ENCODE results near the gene FGF16.
"Not testable (repeated sequence)": the region's sequence is repeated elsewhere in the genome, so short reads cannot be mapped to it uniquely, and the experiment has no call there.

Gene FGF16

DNA sequence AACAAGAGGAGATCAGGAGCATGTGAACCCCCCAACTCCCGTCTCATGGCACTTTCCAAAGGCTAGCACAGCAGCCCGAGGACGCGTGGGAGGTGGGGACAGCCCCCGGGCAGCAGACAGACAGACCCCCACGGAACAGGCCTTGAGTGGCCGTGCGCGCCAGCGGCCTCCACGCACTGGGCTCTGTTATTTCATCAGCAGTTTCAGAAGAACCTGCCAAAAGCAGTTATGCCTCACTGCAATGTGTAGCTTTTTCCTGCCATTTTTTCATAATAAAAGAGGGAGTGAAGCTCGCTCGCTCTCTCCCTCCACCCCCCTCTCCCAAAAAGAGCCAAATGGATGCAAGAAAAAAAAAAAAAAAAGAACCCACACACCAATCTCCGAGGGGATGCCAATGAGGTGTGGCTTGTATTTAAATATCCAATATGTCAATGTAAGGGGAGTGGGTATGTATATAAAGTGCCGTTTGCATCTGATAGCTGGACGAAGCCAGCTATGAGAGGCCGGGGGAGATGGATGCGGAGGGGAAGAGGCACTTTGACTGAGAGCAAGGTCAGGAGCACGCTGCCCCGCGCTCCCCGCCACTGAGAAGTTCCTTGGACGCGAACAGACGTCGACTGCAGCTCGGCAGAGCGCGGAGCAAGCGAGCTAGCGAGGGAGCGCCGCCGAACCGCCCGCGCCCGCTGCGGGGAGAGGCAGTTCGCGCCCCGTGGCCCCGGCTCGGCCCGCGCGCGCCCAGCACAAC, at the start of gene FGF16:
Gene FGF16, plus strand, starts transcription at position 482 of the 745 bp plus-strand sequence. CDS start 286 bp downstream, outside the sequence.
- no peak for DNase-seq (ENCODE audit: low read depth in 3 of 3)

DNA sequence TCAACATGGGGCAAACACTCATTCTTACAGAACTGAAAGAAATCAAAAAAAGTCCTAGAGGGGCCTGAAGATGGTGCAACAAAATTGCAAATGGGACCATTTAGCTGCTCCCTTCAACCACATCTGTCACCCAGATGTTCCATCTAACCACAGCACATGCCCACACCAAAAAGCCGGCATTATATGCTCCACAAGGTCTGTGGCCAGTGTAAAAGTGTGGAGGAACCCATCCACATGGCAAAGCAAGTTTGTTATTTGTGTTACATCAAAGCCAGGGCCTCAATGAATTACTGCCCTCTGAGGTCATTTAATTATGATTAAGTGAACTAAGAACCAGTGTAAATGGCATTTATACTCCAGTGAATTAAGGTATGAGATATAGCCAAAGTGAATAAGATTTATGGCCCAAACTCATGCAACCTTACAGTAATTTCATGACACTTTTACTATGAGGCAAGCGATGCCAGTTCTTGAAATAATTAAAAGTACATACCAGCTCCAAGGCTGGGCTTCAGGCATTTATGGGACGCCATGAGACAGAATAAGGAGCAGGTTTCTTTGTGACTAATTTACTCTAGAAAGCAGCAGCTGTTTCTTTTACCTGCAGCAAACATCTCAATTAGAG, 48.7 kb upstream of the FGF16 start:
- no peak for DNase-seq (ENCODE audit: low read depth in 3 of 3)

- DNase-seq (ENCODE audit: low read depth in 3 of 3), result no peak
These were observed 42.8 kb upstream of the FGF16 start for GRCh38 chrX:77404419-77404818.

DNA sequence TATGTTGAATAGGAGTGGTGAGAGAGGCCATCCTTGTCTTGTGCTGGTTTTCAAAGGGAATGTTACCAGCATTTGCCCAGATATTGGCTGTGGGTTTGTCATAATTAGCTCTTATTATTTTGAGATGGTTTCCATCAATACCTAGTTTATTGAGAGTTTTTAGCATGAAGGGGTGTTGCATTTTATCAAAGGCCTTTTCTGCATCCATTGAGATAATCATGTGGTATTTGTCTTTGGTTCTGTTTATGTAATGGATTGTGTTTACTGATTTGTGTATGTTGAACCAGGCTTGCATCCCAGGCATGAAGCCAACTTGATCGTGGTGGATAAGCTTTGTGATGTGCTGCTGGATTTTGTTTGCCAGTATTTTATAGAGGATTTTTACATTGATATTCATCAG, 39.4 kb upstream of the FGF16 start:
- not testable (repeated sequence) for DNase-seq (ENCODE audit: low read depth in 3 of 3)

DNA sequence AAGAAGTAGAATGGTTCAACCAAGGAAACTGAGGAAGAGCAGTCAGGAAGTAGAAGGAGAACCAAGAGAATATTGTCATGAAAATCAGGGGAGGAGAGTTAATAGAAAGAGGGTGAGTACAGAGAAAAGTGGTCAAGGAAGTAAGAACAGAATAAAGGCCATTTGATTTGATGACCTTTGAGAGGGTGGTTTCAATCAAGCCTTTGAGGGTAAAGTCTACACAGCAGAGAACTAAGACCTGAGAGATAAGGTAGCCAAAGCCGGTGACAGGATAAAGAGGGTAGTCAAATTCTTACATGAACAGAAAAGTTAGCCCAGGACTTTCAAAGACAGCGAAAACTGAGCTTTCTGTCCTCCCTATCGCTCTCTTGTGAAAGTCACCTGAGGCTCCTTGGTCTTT, 34.6 kb upstream of the FGF16 start:
- no peak for DNase-seq (ENCODE audit: low read depth in 3 of 3)

DNA sequence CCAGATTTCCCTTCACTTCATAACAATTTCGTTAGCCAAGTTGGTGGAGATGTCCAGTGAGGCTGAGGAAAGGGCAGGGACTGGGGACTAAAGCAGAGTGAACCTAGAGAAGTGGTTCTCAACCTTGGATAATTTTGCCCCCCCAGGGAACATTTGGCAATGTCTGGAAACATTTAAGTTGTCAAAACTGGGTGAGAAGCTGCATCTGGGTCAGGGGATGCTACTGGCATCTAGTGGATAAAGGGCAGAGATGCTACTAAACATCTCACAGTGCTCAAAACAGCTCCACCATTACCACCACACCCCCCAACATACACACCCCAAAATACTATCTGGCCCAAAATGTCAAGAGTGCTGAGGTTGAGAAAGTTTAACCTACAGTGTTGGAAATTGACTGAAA, 32.0 kb upstream of the FGF16 start:
- no peak for DNase-seq (ENCODE audit: low read depth in 3 of 3)

- no peak for DNase-seq (ENCODE audit: low read depth in 3 of 3)
These were observed 31.3 kb upstream of the FGF16 start for GRCh38 chrX:77415882-77416281.

GRCh38 chrX:77422891-77423648, 24.1 kb upstream of the FGF16 start:
- DNase-seq (ENCODE audit: low read depth in 3 of 3), result no peak

DNA sequence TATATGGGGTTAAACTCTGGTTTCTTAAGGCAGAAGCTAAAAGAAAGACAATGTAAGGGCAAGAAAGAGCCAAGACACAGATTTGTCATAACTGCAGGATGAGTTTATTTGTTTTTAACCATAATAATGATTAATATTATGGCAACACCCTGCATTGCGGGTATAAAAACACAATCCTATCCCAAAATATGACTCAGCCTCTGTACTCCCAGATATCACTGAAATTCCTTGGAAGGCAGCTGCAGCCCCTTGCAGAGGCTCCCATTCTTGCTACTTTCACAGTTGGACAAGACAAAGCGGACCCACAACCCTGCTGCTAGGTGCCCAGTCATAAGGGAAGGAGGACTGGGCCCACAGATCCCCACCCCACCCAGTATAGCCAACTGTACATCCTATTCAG, 20.4 kb upstream of the FGF16 start:
- DNase-seq (ENCODE audit: low read depth in 3 of 3), result no peak

DNA sequence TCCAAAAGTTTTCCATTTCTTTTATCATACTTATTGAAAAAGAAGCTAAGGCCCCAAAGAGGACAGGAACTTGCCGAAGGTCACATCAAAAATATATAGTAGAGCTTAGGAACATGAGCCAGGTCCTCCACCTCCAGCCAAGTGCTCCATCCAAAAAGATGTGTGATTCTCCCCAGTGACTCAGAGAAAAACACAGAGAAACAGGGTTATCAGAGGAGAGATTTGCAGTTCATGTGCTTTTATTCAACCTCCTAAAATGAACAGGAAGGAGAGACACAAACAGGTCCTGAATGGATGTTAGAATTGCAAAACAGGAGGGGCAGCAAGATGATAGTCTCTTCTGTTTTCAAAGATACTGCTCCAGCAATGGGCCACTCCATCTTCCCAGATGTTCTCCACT, 19.6 kb upstream of the FGF16 start:
- DNase-seq (ENCODE audit: low read depth in 3 of 3), result no peak

DNA sequence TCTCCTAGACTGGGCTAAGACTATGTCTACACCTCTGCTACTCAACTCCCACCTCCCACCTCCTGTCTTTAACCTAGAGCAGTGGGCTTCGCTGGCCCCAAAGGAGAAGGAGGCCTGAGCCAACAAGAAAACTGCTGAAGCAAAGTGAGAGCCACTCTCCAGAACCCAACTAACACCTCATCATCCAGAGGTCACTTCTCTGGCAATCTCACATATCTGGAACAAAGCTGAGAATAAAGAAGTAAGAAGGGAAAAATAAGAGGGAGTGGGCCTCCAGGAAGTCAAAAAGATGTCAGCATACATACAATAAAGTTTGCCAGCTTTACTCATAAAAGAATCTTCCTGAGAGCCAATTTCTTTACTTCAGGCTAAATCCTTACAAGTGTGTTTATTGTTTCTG, 18.6 kb upstream of the FGF16 start:
- no peak for DNase-seq (ENCODE audit: low read depth in 3 of 3)

- no peak for DNase-seq (ENCODE audit: low read depth in 3 of 3)
These were observed 16.0 kb upstream of the FGF16 start for GRCh38 chrX:77431227-77431626.

DNA sequence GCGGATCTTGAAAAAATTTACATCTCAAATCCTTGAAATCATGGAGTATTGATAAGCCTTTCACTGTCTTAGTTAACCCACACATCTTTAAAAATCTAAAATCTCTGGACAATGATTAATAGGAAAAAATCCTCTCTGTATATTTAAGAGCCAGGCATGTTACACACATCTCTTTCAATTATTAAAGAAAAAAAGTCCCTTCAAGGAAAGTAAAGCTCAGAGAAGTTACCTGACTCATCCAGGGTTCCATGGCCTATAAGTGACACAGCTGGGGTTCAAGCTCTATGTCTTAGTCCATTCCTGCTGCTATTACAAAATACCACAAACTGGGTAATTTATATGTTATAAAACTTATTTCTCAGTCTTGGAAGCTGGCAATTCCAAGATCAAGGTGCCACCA, 14.2 kb upstream of the FGF16 start:
- DNase-seq (ENCODE audit: low read depth in 3 of 3), result no peak

DNA sequence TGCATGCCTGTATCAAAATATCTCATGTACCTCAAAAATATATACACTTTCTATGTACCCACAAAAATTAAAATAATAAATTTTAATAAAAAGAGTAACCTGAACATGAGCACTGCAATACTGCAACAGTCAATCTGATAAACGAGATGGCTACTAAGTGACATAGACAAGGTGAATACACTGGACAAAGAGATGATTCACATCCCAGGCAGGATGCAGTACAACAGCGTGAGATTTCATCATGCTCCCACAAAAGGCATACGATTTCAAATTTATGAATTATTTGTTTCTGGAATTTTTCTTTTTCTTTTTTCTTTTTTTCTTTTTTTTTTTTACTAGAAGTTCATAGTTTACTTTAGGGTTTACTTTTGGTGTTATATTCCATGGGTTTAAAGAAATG, 12.2 kb upstream of the FGF16 start:
- no peak for DNase-seq (ENCODE audit: low read depth in 3 of 3)

- no peak for DNase-seq (ENCODE audit: low read depth in 3 of 3)
These were observed 10.9 kb upstream of the FGF16 start for GRCh38 chrX:77436271-77436670.

DNA sequence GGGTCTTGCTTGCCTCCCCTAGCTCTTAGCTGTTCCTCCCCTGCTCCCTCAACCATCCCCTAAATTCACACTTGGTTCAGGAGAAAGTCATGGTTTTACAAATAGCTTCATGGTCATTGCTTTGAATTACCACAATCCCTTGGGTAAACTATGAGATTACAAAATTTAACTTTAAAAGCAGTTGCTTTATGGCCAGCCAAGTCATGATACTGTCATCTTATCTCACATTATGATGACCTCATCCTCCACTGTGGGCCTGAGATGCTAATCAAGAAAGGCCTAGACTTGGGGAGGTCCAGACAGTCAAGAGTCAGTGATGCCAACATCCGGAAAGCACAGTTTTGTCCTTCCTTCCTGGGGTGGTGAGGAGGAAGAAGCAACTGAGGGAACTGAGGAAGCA, 10.5 kb upstream of the FGF16 start:
- no peak for DNase-seq (ENCODE audit: low read depth in 3 of 3)

- DNase-seq (ENCODE audit: low read depth in 3 of 3), result no peak
These were observed 6.9 kb upstream of the FGF16 start for GRCh38 chrX:77440330-77440729.

DNA sequence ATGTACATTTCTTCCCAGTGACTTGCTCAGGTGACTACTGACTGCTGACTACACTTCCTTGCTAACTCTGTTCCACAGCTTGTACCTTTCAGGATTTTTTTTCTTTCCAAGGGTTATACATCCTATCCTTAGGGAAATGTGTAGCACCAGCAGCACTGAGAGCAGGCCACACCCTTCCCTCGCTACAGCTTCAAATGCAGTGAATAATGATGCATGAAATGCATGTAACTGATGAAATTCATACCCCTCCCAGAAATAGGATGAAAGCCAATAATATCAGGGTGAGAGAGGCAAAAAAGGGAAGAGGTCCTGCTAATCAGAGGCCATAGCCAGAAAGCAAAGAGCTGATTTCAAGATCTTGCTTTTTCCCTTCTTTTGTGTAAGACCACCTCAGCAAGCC, 6.2 kb upstream of the FGF16 start:
- DNase-seq (ENCODE audit: low read depth in 3 of 3), result no peak

DNA sequence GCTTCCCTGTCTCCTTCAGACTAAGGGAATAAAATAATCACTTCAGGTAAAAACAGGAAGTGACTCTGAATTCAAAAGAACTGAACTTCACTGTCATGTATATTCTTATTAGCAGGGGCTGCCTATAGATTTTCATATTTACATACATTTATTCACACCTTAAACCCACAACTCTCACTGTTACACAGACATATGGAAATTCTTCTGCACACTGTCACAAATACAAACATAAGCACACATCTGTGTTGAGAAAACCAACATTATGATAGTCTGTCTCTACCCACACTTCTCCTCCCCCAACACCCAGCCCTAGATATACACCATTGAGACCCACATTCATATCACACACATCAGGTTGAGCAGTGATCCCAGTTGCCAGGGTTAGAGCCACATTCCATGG, 5.7 kb upstream of the FGF16 start:
- DNase-seq (ENCODE audit: low read depth in 3 of 3), result no peak

- DNase-seq (ENCODE audit: low read depth in 3 of 3), result no peak
These were observed 4.5 kb upstream of the FGF16 start for GRCh38 chrX:77442728-77443127.

- DNase-seq (ENCODE audit: low read depth in 3 of 3), result no peak
These were observed 3.1 kb upstream of the FGF16 start for GRCh38 chrX:77444075-77444474.

DNA sequence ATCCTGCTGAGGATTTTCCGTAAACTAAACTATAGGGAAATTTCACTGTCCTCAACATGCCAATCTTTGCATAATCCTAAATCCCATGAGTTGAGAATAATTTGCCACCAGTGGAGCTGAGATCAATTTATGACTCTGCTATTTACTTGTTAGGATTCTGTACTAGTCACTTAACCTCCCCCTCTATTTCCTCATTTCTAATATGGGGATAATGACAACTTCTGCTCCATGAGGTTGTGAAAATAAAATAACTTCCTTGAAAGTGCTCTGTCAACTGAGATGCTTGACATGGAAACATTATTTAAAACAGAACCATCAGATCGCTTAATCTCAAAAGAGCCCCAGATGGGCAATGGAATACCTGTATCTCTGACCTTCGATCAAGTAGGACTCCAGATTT, 2.6 kb upstream of the FGF16 start:
- DNase-seq (ENCODE audit: low read depth in 3 of 3), result no peak

DNA sequence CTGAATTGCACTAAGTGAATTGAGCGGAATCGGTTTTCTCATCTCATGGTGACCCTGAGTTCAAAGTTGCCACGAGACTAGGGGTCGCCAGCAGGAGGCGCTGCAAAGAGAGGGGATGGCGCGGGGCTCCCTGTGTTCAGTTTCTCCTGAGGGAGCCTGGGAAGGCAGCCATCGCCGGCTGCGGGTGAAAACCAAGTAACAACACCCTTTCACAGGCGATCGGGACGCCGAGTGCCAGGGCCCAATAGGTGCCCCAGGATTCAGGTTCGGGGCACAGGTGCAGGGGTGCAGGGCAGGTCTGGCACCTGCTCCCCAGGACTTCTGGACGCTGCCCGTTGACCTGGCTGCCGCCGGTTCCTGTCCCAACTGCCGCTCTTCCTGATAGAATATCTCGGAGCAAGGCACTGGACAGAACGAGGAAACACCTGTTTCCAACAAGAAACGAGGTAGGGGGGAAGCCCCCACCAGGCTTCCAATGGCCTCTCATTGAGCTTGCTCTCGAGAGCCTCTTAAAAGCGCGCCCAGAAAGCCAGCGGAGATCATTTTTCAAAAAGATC, 1.1 kb upstream of the FGF16 start:
- no peak for DNase-seq (ENCODE audit: low read depth in 3 of 3)

Measured in stimulated activated CD4-positive, alpha-beta T cell treated with anti-CD3 and anti-CD28 coated beads, TNF-alpha, amount 100 ng/mL, for 4 hours (primary cell).